HG03045 (cell line): ENCODE data around the gene LPCAT4.

ENCODE experiments used
- ATAC-seq: cut with Tn5 transposase; IDR thresholded peaks from one replicate; pipeline ENCODE4 v1.9.1; 2021; ENCODE audit warnings: mild to moderate bottlenecking, moderate library complexity; ENCODE audit not compliant: unreplicated experiment

Gene LPCAT4

DNA sequence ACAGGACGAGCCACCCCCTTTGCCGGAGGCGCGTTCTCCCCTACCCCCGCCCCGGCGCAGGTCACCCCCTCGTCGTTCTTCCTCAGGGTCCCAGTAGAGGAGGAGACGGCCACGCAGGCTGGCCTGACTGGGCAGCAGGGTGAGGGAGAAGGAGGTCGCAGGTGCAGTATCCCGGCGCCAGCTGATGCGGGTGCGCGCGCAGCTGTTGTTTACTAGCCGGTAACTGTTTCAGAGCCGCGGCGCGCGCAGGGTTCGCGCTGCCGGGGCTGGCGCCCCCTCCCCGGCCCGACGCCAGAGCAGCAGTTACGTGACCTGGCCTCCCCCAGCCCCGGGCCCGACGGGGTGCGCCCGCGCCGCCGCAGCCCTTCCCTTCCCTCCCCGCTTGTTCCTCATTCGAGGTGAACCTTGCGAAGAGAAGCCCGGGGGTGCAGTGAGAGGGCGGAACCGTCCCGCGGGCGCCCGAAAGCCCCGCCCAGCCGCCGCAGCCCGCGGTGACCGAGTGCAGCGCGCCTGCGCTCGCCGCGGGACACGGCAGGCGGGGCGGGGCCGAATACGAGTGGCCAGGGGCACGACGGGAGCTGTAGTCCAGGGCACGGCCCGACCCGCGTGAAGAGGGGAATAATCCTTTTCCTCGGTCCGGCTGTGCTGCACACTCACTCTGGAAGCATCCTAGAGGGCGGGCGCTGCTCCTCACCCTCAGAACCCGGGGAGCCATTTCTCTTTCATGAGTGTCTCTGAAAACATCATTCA lies 29.3 kb downstream of the LPCAT4 start, which contains the start of gene SLC12A6:
Gene SLC12A6, minus strand, starts transcription at position 225 of the 750 bp plus-strand sequence. CDS start 1,101 bp downstream, outside the sequence.
- ATAC-seq, result peak; percentile 78

DNA sequence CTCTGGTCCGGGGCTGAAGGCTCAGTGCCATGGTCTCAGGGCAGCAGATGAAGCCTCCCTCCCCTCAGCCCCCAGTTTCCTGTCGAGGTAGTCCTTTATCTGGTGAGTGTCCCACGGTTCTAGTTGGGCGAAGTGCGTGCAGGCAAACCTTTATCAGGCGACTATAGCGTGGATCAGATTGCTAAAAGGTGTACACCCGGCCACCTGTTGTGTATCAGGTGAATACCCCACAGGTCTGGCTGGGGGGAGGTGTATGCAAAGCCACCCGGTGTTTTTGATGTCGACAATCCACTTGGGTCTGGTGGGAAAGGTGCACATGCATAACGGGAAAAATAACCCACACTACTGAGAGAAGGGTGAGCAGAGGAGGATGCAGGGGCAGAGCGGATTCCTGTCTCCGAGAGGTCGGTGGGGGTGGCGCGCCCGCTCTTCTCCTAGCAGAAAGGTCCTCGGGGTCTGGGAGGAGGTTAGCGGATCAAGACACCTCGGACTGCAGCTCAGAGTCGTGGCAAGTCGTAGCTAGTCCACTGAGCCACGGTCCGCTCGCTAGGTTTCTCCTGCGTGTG lies 29.9 kb downstream of the LPCAT4 start:
- ATAC-seq, result peak; percentile 12

GRCh38 chr15:34336231-34336990 lies 30.6 kb downstream of the LPCAT4 start:
- no peak for ATAC-seq

- ATAC-seq, result no peak
Observed at GRCh38 chr15:34335176-34336032, 31.6 kb downstream of the LPCAT4 start.

DNA sequence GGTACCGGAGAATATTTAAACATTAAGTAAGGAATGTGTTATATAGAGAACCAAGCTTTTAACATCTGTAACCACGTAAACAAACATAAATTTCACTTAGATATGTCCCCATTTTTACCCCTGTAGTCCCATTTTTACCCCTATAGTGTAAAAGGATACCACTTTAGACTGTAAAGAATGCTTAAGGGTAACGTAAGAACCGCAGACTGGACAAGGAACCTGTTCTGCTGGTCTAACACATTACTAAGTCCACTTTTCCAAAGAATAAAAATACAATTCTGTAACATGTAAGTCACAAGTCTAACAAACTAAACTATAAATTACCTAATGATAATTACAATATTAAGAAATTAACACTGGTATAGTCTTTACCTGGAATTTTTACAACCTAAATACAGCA lies 32.3 kb downstream of the LPCAT4 start:
- no peak for ATAC-seq

DNA sequence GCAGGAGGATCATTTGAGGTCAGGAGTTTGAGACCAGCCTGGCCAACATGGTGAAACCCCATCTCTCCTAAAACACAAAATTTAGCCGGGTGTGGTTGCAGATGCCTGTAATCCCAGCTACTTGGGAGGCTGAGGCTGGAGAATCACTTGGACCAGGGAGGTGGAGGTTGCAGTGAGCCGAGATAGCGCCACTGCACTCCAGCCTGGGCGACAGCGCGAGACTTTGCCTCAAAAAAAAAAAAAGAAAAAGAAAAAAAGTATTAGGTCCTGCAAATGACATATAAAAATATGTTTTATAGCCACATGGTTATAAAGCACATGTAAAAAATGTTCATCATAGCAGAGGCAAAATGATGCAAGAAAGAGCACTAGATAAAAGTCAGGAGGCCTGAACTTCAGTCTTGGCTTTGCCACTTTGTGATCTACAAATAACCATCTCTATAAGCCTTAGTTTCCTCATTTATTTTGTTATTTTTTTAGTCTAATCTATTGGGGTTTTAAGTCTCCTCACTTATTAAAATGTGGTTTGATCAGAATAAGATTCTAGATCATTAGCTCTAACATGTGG lies 34.4 kb downstream of the LPCAT4 start:
- ATAC-seq, result no peak

DNA sequence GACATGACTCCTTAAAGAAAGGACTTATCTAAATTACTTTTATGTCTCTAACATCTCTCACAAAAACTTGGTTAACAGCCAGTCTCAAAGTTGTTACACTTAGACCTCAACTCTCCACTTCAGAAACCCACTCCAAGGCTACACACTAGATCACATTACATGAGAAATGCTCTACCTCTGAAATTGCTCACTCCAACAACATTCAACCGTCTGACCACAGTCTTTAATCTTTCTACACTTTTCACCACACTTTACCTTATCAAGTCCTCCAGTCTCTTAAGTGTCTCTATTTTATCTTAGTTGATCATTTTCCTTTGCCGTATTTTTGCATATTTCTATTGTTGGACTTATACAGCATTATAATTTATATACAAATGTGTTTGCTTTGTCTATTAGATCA lies 35.2 kb downstream of the LPCAT4 start:
- no peak for ATAC-seq

DNA sequence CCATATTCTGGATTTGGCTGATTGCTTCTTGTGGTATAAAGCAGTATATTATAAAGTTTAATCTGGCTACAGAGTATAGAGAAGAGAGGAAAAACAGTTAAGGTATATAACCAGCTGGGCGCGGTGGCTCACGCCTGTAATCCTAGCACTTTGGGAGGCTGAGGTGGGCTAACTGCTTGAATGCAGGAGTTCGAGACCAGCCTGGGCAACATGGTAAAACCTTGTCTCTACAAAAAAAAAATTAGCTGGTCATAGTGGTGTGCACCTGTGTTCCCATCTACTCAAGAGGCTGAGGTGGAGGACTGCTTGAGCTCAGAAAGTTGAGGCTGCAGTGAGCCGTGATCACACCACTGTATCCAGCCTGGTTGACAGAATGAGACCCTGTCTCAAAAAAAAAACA lies 36.7 kb downstream of the LPCAT4 start:
- no peak for ATAC-seq

- no peak for ATAC-seq
Observed at GRCh38 chr15:34329006-34329405, 38.0 kb downstream of the LPCAT4 start.

DNA sequence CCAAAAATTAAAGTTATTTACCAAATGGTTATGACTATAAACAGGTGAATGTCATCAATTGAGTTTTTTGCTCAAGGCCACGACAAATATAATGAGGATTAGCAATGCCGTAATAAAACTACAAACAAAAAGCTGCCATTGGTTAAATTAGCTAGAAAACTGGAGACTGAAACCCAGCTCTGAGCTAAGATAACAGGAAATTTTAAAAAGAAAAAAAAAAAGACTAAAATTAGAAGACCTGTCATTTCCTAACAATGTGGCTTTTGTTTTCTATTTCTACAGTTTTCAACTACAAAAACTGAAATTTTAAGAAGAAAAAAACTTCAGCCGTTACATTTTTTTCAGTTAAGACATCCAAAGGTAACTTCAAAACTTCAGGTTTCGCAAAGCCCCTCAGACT lies 39.1 kb downstream of the LPCAT4 start:
- no peak for ATAC-seq

GRCh38 chr15:34325368-34325767 lies 41.6 kb downstream of the LPCAT4 start:
- ATAC-seq, result no peak

- ATAC-seq, result no peak
Observed at GRCh38 chr15:34324933-34325332, 42.1 kb downstream of the LPCAT4 start.

GRCh38 chr15:34323217-34323616 lies 43.8 kb downstream of the LPCAT4 start:
- ATAC-seq, result no peak

GRCh38 chr15:34318277-34319079 lies 48.5 kb downstream of the LPCAT4 start:
- ATAC-seq, result peak; percentile 66

- ATAC-seq, result no peak
Observed at GRCh38 chr15:34314491-34315490, 52.2 kb downstream of the LPCAT4 start.

- ATAC-seq, result no peak
Observed at GRCh38 chr15:34311563-34311962, 55.4 kb downstream of the LPCAT4 start.
